Naive thymus-derived CD4-positive, alpha-beta T cell (primary cell): Measurements from ENCODE around the gene OSGIN1. TPM values are rescaled to one million over a fixed set of nuclear protein-coding genes. Genes with fewer than 3 reads are reported as not detected.

Experiments used
- ATAC-seq: fragments of 150-1000 bp; cut with Tn5 transposase; 2 replicates; pipeline ENCODE4 v1.10.0; 2021; ENCODE audit warnings: mild to moderate bottlenecking, moderate library complexity
- CTCF ChIA-PET: fragments of 350-600 bp; sonication (Branson Sonifier 250); formaldehyde crosslinking; loops from one replicate; lab custom pipeline; 2021; ENCODE audit warnings: antibody characterized with exemption; lab: Charles Lee
- POLR2A ChIA-PET: fragments of 350-600 bp; sonication (Branson Sonifier 250); formaldehyde crosslinking; loops from one replicate; lab custom pipeline; 2021; ENCODE audit warnings: antibody characterized with exemption, inconsistent platforms; lab: Charles Lee
- DNase-seq, 9 donors: peaks; one replicate each; pipeline versions ENCODE4 v3.0.0 to v3.0.0-alpha.2; 2020 to 2022; ENCODE audit warnings: mixed read lengths in 1 of 9
- H3K27ac ChIP-seq: one replicate; pipeline ENCODE4 v1.7.0; 2013; ENCODE audit warnings: mild to moderate bottlenecking, low read depth, low read length, moderate library complexity
- H3K27me3 ChIP-seq, 2 donors: one replicate each; pipeline ENCODE4 v1.7.0; 2013; ENCODE audit warnings: low read length in 2 of 2, mild to moderate bottlenecking in 2 of 2, moderate library complexity in 2 of 2; ENCODE audit not compliant: control insufficient read depth in 2 of 2, insufficient read depth in 2 of 2
- H3K36me3 ChIP-seq, 3 experiments: 1 replicate in 2 of 3; 2 replicates in 1 of 3; pipeline ENCODE4 v1.7.0; 2013; ENCODE audit warnings: low read length in 3 of 3, mild to moderate bottlenecking in 3 of 3, moderate library complexity in 1 of 3; ENCODE audit not compliant: insufficient read depth in 3 of 3, control insufficient read depth in 2 of 3
- H3K4me1 ChIP-seq, 2 donors: one replicate each; pipeline ENCODE4 v1.7.0; 2013; ENCODE audit warnings: low read length in 2 of 2, mild to moderate bottlenecking in 2 of 2, moderate library complexity in 1 of 2; ENCODE audit not compliant: control insufficient read depth in 2 of 2, insufficient read depth in 2 of 2
- H3K4me3 ChIP-seq: 2 replicates; pipeline ENCODE4 v1.7.0; 2013; ENCODE audit warnings: mild to moderate bottlenecking, low read length
- H3K9me3 ChIP-seq, 3 experiments: 1 replicate in 2 of 3; 2 replicates in 1 of 3; pipeline ENCODE4 v1.7.0; 2013; ENCODE audit warnings: low read length in 3 of 3; ENCODE audit not compliant: control insufficient read depth in 2 of 3
- H3K27ac Mint-ChIP-seq, 9 donors: one replicate each; pipeline ENCODE4 v1.8.0; 2020 to 2022; ENCODE audit warnings: mixed read lengths in 9 of 9, mild to moderate bottlenecking in 8 of 9, moderate library complexity in 5 of 9, inconsistent platforms in 2 of 9
- H3K27me3 Mint-ChIP-seq, 5 donors: one replicate each; pipeline ENCODE4 v1.8.0; 2021 to 2022; ENCODE audit warnings: mixed read lengths in 5 of 5, mild to moderate bottlenecking in 1 of 5
- H3K36me3 Mint-ChIP-seq, 5 donors: one replicate each; pipeline ENCODE4 v1.8.0; 2020 to 2022; ENCODE audit warnings: mixed read lengths in 5 of 5, mild to moderate bottlenecking in 3 of 5, inconsistent platforms in 1 of 5
- H3K4me1 Mint-ChIP-seq, 7 donors: one replicate each; pipeline ENCODE4 v1.8.0; 2020 to 2022; ENCODE audit warnings: mixed read lengths in 7 of 7, mild to moderate bottlenecking in 3 of 7, inconsistent platforms in 1 of 7
- H3K4me3 Mint-ChIP-seq, 10 donors: one replicate each; pipeline ENCODE4 v1.8.0; 2020 to 2022; ENCODE audit warnings: mild to moderate bottlenecking in 10 of 10, mixed read lengths in 10 of 10, moderate library complexity in 6 of 10, inconsistent platforms in 2 of 10
- H3K9me3 Mint-ChIP-seq, 11 donors: one replicate each; pipeline ENCODE4 v1.8.0; 2020 to 2022; ENCODE audit warnings: mixed read lengths in 11 of 11, mild to moderate bottlenecking in 4 of 11, inconsistent platforms in 1 of 11, moderate library complexity in 1 of 11
- intact Hi-C, 2 donors: fragments of 100-400 bp; cut with micrococcal nuclease; formaldehyde crosslinking; loops; one replicate each; pipeline ENCODE4 v1.15.1; 2023
- polyA plus RNA-seq, 2 donors: library from polyadenylated mRNA; unstranded; fragments of 300-500 nt; fragmentation: Illumina TruSeq; gene quantifications; one replicate each; pipeline ENCODE4 v1.2.3, GENCODE V29; 2021
- total RNA-seq, 6 experiments: library from RNA in 5 of 6; stranded (reverse) in 5 of 6; gene quantifications; 1 replicate in 5 of 6; 2 replicates in 1 of 6; pipeline ENCODE4 v1.2.3 and lab custom pipeline; 2021 to 2026

OSGIN1 gene
- total and polyA plus RNA-seq, 7 experiments from 2014 or later, result 0.34 to 8.4 (median 1.1) TPM; not detected in 1

GRCh38 chr16:83977056-83977815 is 24.2 kb downstream of the OSGIN1 start:
- CTCF ChIA-PET, result no interaction called here
- H3K27me3 ChIP-seq, result no peaks in the 10 kb centered on the region
- POLR2A ChIA-PET, result no interaction called here
- ATAC-seq (no peak), DNase-seq (no peak)
- no peak overlapping the region for H3K4me3 ChIP-seq
- intact Hi-C loops, result no loop called here
- H3K36me3 ChIP-seq, result no peaks in the 10 kb centered on the region
- no peak overlapping the region for H3K27ac ChIP-seq
- no peaks in the 10 kb centered on the region for H3K4me1 ChIP-seq
- Mint-ChIP-seq H3K27me3 (peaks cover 0 to 16% (median 5%) of the 10 kb centered on the region in 5 donors), H3K4me1 (no peaks in the 10 kb centered on the region), H3K4me3 (no peak overlapping the region), H3K27ac (no peak overlapping the region), H3K9me3 (peaks cover 0 to 15% (median 9%) of the 10 kb centered on the region in 11 donors), H3K36me3 (no peaks in the 10 kb centered on the region)
- peaks cover 0 to 13% (median 0%) of the 10 kb centered on the region in 3 experiments for H3K9me3 ChIP-seq

- H3K4me3 ChIP-seq, result no peak overlapping the region
- peaks cover 0 to 12% (median 5%) of the 10 kb centered on the region in 5 donors for H3K27me3 Mint-ChIP-seq
- no peak overlapping the region for H3K27ac ChIP-seq
- CTCF ChIA-PET, result no interaction called here
- no peaks in the 10 kb centered on the region for H3K36me3 ChIP-seq
- no peak overlapping the region for H3K4me3 Mint-ChIP-seq
- H3K27ac Mint-ChIP-seq, result no peak overlapping the region
- POLR2A ChIA-PET, result no interaction called here
- no peaks in the 10 kb centered on the region for H3K4me1 ChIP-seq
- DNase-seq, result no peak
- intact Hi-C loops, result no loop called here
- no peaks in the 10 kb centered on the region for H3K36me3 Mint-ChIP-seq
- peaks cover 0 to 13% (median 0%) of the 10 kb centered on the region in 3 experiments for H3K9me3 ChIP-seq
- H3K27me3 ChIP-seq, result no peaks in the 10 kb centered on the region
- H3K4me1 Mint-ChIP-seq, result no peaks in the 10 kb centered on the region
- peaks cover 0 to 15% (median 9%) of the 10 kb centered on the region in 11 donors for H3K9me3 Mint-ChIP-seq
- no peak for ATAC-seq
Observed at GRCh38 chr16:83978401-83978904, 25.4 kb downstream of the OSGIN1 start.

GRCh38 chr16:83979441-83979840 is 26.4 kb downstream of the OSGIN1 start:
- H3K4me3 ChIP-seq, result no peak overlapping the region
- ATAC-seq, result no peak
- no peaks in the 10 kb centered on the region for H3K4me1 ChIP-seq
- peaks cover 0 to 13% (median 0%) of the 10 kb centered on the region in 3 experiments for H3K9me3 ChIP-seq
- no peak for DNase-seq
- ChIA-PET CTCF (no interaction called here), POLR2A (no interaction called here)
- Mint-ChIP-seq H3K4me1 (no peaks in the 10 kb centered on the region), H3K4me3 (no peak overlapping the region), H3K27me3 (peaks cover 0 to 8% (median 3%) of the 10 kb centered on the region in 5 donors), H3K9me3 (peaks cover 0 to 15% (median 9%) of the 10 kb centered on the region in 11 donors), H3K36me3 (no peaks in the 10 kb centered on the region), H3K27ac (no peak overlapping the region)
- H3K27ac ChIP-seq, result no peak overlapping the region
- no peaks in the 10 kb centered on the region for H3K36me3 ChIP-seq
- intact Hi-C loops, result no loop called here
- H3K27me3 ChIP-seq, result no peaks in the 10 kb centered on the region

GRCh38 chr16:83980794-83981193 is 27.8 kb downstream of the OSGIN1 start:
- H3K9me3 Mint-ChIP-seq, result peaks cover 0 to 15% (median 9%) of the 10 kb centered on the region in 11 donors
- ATAC-seq (no peak), DNase-seq (no peak)
- H3K36me3 Mint-ChIP-seq, result no peaks in the 10 kb centered on the region
- H3K27me3 Mint-ChIP-seq, result peaks cover 0 to 7% (median 0%) of the 10 kb centered on the region in 5 donors
- no peak overlapping the region for H3K4me3 Mint-ChIP-seq
- Histone ChIP-seq H3K36me3 (no peaks in the 10 kb centered on the region), H3K27me3 (no peaks in the 10 kb centered on the region), H3K4me3 (no peak overlapping the region), H3K9me3 (peaks cover 0 to 13% (median 0%) of the 10 kb centered on the region in 3 experiments), H3K27ac (no peak overlapping the region), H3K4me1 (no peaks in the 10 kb centered on the region)
- POLR2A ChIA-PET, result no interaction called here
- CTCF ChIA-PET, result no interaction called here
- intact Hi-C loops, result no loop called here
- no peak overlapping the region for H3K27ac Mint-ChIP-seq
- H3K4me1 Mint-ChIP-seq, result no peaks in the 10 kb centered on the region

- no peaks in the 10 kb centered on the region for H3K36me3 ChIP-seq
- no peak for ATAC-seq
- H3K27ac ChIP-seq, result no peak overlapping the region
- DNase-seq, result no peak
- Mint-ChIP-seq H3K27ac (no peak overlapping the region), H3K36me3 (no peaks in the 10 kb centered on the region), H3K9me3 (peaks cover 0 to 15% (median 9%) of the 10 kb centered on the region in 11 donors), H3K4me3 (no peak overlapping the region), H3K27me3 (peaks cover 0 to 8% (median 0%) of the 10 kb centered on the region in 5 donors), H3K4me1 (no peaks in the 10 kb centered on the region)
- H3K4me3 ChIP-seq, result no peak overlapping the region
- CTCF ChIA-PET, result interaction anchor here (0.6 kb wide), 1 partner anchor 159 kb away, joined by 3 read pairs; no protein-coding TSS in a partner anchor
- no peaks in the 10 kb centered on the region for H3K4me1 ChIP-seq
- POLR2A ChIA-PET, result no interaction called here
- intact Hi-C loops, result no loop called here
- no peaks in the 10 kb centered on the region for H3K27me3 ChIP-seq
- H3K9me3 ChIP-seq, result peaks cover 0 to 13% (median 0%) of the 10 kb centered on the region in 3 experiments
Observed at GRCh38 chr16:83981799-83982198, 28.8 kb downstream of the OSGIN1 start.

- DNase-seq, result no peak
- Mint-ChIP-seq H3K27ac (no peak overlapping the region), H3K9me3 (peaks cover 0 to 8% (median 4%) of the 10 kb centered on the region in 11 donors), H3K36me3 (no peaks in the 10 kb centered on the region), H3K4me1 (no peaks in the 10 kb centered on the region), H3K27me3 (peaks cover 0 to 14% (median 7%) of the 10 kb centered on the region in 5 donors), H3K4me3 (no peak overlapping the region)
- intact Hi-C loops, result no loop called here
- Histone ChIP-seq H3K9me3 (peaks cover 0 to under 1% (median 0%) of the 10 kb centered on the region in 3 experiments), H3K4me3 (no peak overlapping the region), H3K36me3 (no peaks in the 10 kb centered on the region), H3K27me3 (no peaks in the 10 kb centered on the region), H3K27ac (no peak overlapping the region), H3K4me1 (no peaks in the 10 kb centered on the region)
- ATAC-seq, result no peak
- ChIA-PET CTCF (no interaction called here), POLR2A (no interaction called here)
Observed at GRCh38 chr16:83983491-83983890, 30.5 kb downstream of the OSGIN1 start.
